GM19043 (cell line): ENCODE data around the gene MRPL42.
"Not testable (repeated sequence)": the region's sequence is repeated elsewhere in the genome, so short reads cannot be mapped to it uniquely, and the experiment has no call there.

Source experiments
- ATAC-seq: cut with Tn5 transposase; IDR thresholded peaks from one replicate; pipeline ENCODE4 v1.9.1; 2021; ENCODE audit warnings: low read depth; ENCODE audit not compliant: unreplicated experiment

MRPL42 gene

DNA sequence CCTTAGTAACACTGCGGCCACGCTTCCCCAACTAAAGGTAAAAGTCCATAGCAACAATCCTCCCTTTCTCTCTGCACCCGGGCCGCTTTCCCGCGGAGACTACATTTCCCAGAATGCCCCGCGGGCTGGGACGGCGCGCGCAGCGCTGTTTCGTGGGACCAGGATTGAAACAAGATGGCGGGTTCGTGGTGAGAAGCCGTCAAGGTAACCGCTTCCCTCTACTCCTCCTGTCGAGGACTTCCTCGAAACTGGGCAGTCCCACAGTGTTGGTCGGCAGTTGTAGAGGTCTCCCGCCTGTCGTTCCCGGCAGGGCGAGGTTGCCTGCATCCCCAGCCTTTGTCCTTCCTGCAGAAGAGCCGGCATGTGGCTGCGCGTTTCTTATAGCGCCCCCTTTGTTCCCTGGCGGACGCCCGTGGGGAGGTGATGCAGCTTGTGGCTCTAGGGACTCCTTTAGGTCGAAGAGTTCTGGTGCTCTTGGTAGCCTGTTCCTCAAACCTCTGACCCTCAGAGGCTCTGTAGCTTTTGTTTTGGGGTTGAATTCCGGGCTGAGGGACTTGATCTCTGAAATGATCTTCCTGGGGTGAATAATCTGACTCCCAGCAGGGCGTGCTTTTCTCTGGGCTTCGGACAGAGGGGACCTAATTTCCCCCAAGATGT lies at the start of gene MRPL42:
TSS of gene MRPL42 (plus strand) at position 164 of the 657 bp plus-strand sequence. CDS start 1,772 bp downstream, outside the sequence.
- peak; percentile 84 for ATAC-seq

- no peak for ATAC-seq
Observed at GRCh38 chr12:93417967-93418480, 49.3 kb upstream of the MRPL42 start.

DNA sequence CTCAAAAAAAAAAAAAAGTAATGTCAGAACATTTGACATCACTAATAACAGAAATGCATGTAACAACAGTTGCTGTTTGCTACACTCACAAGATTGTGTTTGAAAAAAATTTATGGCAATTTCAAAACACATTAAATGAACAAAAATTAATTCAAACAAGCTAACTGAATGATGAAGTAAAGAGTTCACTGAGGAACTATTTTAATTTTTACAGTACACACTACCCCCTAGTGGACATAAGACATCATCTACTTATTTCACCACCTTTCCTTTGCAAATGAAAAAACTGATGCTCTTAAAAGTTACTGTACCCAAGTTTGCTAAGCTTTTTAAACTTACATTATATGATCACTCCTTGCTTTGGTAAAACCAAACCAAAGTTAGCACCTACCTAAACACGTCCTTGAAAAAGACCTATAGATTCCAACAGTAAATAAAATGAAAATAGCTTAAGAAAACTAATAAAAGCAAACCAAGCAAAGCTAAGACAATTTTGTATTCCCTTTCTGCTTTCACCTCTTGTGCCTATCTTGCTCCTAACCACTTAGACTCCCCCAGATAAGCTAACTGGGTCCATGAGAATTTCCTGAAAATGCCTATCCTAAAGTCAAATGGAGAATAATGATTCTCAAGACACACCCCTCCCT lies 47.8 kb upstream of the MRPL42 start:
- no peak for ATAC-seq

GRCh38 chr12:93422050-93422449 lies 45.3 kb upstream of the MRPL42 start:
- ATAC-seq: no peak

DNA sequence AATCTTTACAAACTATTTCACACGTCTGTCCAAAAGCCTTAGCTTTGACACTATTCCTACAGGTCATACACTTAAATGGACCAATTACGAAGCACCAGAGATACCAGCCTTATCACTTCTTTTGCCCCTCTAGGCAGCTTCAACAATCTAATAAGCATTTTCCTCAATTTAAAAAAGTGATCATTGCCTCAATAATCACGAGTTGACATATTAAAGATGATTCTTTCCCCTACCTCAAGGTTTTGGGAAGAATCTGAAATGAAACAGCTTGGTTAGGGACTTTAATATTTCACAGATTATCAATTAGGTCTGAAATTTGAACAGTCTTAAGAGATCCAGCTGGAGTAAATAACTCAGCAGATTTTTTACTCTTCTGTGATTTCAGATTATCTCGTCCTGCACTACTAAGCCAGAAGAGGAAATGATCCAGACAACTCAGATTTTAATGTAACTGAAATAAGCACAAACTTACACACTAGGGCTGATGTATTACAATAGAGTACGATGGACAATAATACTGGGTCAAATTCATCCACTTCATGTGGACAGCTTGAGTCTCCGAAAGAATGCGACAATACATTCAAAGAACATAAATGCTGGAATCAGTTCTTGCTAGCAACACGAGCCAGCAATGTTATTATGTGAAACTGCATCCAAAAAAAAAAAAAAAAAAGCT lies 41.4 kb upstream of the MRPL42 start:
- no peak for ATAC-seq

DNA sequence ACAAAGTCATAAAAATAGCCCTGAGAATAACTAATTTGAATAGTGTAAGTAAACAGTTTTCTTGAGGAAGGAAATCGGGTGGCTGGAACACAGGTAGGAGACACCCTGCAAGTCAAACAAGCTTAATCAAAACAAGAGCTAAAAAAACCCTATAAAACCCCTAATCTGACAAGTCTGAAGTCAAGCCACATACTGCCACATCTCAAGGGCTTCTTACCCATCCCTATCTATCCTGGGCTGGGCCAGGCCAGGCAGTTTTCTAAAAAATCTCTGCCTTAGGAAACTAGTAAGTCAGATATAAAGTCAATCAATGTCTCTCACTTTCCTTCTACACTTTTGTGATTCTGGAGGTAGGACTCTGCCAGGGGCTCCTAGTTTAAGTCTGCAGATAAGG lies 40.9 kb upstream of the MRPL42 start:
- no peak for ATAC-seq

GRCh38 chr12:93427779-93428564 lies 39.3 kb upstream of the MRPL42 start:
- no peak for ATAC-seq

DNA sequence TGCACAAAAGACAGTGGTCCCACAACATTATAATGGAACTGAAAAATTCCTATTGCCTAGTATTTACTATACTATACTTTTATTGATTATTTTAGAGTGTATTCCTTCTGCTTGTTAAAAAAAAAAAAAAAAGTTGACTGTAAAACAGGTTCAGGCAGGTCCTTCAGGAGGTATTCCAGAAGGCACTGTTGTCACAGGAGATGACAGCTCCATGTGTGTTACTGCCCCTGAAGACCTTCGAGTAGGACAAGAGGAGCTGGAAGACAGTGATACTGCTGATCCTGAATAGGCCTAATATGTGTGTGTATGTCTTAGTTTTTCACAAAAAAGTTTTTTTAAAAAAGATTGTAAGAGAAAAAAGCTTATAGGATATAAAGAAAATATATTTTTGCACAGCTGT lies 37.9 kb upstream of the MRPL42 start:
- no peak for ATAC-seq

GRCh38 chr12:93429852-93430251 lies 37.5 kb upstream of the MRPL42 start:
- no peak for ATAC-seq

DNA sequence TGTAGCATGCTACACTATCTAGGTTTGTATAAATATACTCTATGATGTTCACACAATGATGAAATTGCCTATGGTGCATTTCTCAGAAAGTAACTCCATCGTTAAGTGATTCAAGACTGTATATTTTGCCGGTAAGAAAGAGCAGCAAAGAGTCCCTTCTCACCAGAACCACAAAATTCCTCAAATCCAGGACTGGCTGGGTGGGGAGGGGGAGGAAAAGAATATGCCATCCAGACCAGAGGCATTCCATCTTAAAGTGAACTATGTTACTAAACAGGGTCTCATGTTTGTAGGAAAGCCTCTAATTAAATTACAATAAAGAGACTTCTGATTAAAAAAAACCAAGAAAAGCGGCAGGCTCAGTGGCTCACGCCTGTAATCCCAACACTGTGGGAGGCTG lies 37.0 kb upstream of the MRPL42 start:
- no peak for ATAC-seq

DNA sequence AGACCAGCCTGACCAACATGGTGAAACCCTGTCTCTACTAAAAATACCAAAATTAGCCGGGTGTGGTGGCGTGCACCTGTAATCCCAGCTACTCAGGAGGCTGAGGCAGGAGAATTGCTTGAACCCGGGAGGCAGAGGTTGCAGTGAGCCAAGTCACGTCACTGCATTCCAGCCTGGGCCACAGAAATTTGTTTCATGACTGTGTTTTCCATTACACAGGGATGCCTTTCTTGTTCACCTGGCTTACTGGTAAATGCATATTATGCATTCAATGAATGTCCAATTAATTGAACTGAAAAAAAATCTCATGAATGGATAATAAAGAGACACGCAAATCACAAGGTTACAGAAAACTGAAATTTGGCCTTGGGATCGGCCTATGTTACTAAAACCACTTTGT lies 35.3 kb upstream of the MRPL42 start:
- ATAC-seq: not testable (repeated sequence)

DNA sequence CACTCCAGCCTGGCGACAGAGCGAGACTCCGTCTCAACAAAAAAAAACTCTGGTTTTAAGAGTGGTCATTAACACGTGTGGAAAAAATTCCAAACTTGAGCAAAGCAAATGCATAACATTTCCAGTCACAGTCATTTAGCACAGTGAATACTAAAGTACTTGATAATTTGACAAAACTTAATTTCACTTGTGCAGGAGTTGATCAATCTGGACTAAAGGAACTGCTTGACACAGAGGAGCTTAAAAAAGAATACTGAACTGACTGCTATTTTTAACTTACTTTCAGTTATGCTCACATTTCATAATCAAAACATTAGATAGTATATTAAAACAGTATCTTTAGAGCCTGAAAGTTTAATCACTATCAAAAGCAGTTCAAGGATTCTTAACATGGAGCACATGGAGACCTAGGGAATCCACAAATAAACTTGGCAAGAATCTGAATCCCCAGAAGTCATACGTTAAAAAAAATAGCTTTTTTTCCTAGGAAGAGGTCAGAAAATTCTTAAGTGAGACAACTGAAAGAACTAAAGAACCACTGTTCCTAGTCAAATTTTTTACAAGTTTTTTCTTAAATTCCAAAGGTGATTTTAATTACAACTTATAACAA lies 33.0 kb upstream of the MRPL42 start:
- no peak for ATAC-seq

DNA sequence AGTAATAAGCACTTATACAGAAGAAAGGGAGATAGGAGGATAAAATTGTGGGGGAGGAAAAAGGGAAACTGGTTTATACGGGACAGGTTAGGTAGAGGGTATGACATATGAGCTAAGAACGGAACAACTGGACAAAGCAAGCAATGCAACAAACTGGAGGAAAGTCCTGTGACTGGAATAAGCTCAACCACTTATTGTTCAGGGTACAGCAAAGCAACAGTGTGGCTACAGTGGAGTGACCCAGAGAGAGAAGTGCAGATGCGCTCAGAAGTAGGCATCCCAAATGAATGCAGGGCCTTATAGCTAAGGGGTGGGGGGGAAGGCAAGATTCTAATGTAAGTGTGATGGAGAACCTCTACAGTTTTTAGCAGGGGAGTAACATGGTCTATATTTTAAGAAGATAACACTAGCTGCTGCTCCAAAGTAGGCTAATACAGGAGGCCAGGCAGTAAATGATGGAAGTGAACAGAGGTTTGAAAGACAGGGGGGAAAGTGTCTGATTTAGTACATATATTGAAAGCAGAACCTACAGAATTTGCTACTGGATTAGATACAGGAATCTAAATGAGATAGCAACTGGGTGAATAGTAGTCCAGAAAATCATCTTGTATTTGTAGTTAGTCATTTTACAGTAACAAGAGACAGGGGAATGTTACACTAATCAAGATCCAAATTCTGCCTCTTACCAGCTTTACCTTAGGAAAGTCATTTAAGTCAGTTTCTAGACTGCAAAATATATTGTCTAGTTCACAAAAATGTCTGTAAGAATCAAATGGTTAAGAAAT lies 28.9 kb upstream of the MRPL42 start:
- no peak for ATAC-seq

DNA sequence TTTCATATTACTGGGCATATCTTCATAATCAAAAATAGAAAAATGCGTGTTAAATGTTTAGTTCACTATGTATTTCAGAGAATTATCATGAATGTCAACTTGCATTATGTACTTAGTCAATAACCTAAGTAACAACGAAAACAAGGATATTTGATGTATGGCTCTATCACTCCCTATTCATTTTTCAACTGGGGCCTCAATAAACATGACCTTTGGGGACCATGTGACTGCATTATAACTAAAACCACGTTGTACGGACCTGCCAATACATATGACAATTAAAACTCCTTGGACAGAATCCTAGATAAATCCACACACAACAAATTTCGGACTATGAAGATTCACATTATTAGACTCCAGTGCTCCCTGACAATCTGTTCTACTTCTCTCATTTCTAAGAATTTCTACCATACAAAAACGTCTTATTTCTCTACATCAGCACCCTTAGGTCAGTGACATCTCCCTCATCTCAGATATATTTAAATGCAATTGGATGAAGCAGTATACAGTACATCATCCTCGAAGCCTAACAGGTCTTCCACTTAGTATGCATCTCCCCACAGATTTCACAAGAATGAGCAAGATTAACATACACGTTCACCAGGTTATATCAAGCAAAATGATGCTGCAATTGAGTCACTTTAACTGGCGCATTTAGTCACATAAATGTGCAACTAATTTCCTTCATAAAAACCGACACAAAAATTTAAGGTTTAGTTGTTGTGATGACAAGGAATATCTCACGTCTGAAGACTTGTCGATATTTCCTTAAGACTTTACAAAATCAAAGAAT lies 27.1 kb upstream of the MRPL42 start:
- no peak for ATAC-seq

- ATAC-seq: no peak
Observed at GRCh38 chr12:93441081-93441616, 26.2 kb upstream of the MRPL42 start.

DNA sequence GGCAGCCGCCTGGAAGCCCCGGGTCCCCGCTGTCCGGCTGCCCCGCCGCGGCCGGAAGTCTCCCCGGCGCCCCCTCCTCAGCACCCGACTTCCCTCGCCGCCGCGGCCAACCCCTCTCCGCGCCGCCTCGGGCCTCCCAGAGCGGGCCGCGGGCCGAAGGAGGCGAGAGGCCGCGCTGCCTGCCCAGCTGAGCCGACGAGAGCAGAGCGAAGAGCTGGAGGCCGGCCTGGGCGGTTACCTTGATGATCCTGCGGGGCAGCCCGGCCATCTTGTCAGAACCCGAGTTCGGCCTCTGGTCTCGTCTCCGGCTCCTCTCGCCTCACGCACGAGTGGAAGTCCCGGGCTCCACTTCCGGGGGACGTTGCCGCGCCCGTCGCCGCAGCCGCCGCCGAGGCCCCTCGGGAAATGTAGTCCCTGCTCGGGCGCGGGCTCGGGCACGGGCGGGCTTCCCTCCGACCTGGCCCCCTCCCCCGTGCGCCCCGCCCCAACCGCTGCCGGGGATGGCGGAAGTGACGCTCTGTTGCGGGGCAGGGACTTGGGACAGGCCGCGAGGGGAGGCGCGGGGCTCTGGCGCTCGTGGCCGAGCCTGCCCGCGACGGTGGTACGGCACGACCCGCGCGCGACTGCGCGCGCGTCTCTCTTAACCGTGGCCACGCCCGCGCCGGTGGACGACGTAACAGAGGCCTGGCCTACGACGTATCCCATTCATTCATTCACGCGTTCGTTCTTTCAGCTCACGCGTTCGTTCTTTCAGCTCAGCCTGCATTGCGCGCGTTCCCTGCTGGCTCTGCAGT lies 25.5 kb upstream of the MRPL42 start, which contains the start of gene UBE2N:
TSS of gene UBE2N (minus strand) at position 331 of the 794 bp plus-strand sequence. CDS start at position 268, 63 bp downstream.
- peak; percentile 70 for ATAC-seq

GRCh38 chr12:93442411-93443340 lies 24.6 kb upstream of the MRPL42 start:
- ATAC-seq: no peak
